Measurements from ENCODE around the gene TMEM88.
"Not testable (repeated sequence)": the region's sequence is repeated elsewhere in the genome, so short reads cannot be mapped to it uniquely, and the experiment has no call there.

TMEM88 gene, protein sequence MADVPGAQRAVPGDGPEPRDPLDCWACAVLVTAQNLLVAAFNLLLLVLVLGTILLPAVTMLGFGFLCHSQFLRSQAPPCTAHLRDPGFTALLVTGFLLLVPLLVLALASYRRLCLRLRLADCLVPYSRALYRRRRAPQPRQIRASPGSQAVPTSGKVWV

GRCh38 chr17:7854851-7855659 is at the start of gene TMEM88:
Gene TMEM88 (plus strand): TSS chr17:7855066. CDS start chr17:7855075, 9 bp downstream.
- DNase-seq: no peak

DNA sequence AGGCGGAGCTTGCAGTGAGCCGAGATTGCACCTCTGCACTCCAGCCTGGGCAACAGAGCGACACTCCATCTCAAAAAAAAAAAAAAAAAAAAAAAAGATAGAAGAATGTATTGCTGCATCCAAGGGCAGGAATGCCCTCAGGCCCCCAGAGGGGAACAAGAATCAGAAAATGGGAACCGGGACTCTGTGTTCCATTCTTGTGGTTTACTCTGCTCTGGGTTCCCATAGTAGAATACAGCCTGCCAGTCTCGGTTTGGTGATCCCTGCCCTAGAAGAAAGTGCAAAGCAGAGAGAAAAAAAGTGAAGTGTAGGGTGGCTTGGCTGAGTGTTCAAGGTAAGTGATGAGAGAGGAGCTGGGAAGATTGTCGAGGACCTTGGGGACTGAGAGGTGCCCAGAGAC is 48.3 kb upstream of the TMEM88 start:
- no peak for DNase-seq

DNA sequence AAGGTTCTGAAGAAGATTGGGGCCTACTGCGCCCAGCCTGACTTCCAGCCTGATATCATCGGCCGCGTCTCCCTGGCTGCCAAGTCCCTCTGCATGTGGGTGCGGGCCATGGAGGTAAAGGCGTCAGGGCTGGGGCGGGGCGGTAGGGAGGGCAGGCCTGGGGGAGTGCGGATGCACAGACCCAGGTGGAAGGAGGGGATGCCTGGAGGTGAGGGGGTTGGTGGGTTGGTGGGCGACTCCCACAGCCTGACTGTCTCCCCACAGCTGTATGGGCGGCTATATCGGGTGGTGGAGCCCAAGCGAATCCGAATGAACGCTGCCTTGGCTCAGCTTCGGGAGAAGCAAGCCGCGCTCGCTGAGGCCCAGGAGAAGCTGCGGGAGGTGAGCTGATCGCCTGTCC is 47.7 kb upstream of the TMEM88 start:
- DNase-seq: no peak

DNA sequence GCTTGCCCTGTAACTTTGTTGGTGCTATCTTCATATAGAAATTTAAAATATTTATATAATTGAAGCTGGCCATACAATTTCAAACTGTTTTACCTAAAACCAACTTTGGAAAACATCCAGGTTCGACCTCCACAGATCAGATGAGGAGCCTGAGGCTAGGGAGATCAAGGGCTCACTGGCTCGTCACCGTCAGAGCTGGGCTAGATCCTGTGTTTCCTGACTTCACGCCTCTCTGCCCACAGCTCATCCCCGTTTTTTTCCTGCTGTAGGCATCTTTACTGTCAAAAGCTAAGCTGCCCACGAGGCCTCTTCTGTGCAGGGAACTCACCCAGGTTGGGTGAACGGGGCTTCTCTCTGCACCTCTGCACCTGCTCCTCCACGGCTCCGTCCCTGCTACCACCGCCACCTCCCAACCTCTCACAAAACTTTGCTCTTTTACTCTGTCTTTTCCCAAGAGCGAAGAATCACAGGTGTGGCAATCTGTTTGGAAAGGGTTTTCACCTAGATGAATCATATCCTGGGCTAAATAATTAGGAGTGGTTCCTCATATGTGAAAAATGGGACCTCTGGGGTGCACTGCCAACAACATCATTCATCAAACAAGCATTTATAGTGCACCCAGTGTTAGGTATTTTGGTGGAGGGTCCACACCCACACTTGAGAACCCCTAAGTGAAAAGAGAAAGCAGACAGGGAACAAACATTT is 45.6 kb upstream of the TMEM88 start:
- DNase-seq: no peak

GRCh38 chr17:7809791-7810343 is 45.0 kb upstream of the TMEM88 start:
- DNase-seq: not testable (repeated sequence)

- no peak for DNase-seq
Observed at GRCh38 chr17:7811251-7811650, 43.6 kb upstream of the TMEM88 start.

DNA sequence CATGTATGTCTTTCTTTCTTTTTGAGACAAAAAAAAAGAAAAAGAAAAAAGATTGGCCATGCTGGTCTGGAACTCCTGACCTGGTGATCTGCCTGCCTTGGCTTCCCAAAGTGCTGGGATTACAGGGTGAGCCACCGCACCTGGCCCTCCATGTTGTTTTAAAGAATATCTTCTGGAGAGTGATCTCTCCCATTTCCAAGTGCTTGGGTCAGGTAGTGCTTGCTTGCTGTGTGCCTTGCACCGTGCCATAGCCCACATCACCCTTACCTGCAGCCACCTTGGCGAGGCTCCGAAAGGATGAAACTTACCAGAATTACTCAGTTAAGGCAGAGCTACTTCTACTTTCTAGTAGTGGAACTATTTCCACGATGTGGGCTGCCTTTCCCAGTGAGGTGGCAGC is 39.9 kb upstream of the TMEM88 start:
- no peak for DNase-seq

- no peak for DNase-seq
Observed at GRCh38 chr17:7816926-7817642, 37.8 kb upstream of the TMEM88 start.

DNA sequence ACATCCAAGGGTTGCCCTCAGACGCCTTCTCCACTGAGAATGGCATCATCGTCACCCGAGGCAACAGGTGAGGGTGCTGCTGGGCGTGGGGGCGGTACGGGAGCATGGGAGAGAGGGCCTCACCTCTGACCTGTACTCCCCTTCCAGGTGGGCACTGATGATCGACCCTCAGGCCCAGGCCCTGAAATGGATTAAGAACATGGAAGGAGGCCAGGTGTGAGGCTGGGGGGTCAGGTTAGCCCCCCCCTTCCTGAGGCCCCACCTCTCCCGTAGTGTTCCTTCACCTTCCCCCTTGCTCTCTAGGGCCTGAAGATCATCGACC is 37.3 kb upstream of the TMEM88 start:
- DNase-seq: no peak

GRCh38 chr17:7818026-7818425 is 36.8 kb upstream of the TMEM88 start:
- DNase-seq: no peak

DNA sequence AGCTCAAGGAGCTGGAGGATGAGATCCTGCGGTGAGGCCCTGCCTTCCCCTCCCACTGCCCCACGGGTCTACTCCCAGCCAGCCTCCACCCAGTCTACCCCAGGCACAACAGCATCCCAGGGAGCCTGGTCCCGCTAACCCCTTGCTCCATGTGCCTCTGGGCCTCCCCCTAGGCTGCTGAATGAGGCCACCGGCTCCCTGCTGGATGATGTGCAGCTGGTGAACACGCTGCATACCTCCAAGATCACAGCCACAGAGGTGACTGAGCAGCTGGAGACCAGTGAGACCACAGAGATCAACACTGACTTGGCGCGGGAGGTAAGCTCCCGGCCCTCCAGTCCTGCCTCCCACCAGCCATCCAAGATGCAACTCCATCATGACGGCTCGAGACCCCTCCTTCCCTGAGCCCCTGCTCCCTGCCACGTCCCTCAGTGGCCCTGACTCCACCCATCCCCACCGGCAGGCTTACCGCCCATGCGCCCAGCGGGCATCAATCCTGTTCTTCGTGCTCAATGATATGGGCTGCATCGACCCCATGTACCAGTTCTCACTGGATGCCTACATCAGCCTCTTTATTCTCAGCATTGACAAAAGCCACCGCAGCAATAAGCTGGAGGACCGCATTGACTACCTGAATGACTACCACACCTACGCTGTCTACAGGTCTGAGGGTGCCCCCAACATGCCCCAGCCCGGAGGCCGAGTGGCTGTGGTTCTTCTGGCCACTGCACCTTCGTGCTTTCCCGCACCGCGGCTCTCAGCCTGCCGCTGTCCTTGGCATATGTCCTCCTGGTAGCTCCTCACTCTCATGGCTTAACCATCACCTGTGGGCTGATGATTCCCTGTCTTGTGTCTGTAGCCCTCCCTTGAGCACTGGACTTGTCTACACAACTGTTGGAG is 35.9 kb upstream of the TMEM88 start:
- no peak for DNase-seq

- DNase-seq: no peak
Observed at GRCh38 chr17:7820231-7820630, 34.6 kb upstream of the TMEM88 start.

DNA sequence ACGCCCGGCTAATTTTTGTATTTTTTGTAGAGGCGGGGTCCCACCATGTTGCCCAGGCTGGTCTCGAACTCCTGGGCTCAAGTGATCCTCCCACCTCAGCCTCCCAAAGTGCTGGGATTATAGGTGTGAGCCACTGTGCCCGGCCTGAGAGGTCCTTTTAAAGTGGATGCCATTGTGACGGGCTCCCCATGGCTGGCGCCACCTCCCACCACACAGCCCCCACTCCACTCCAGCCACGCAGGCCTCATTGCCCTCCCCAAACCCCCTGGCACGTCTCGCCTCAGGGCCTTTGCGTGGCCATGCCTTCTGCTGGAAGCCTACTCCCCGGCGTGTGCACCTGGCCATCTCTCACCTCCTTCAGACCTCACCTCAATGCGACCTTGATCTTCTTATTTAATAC is 32.7 kb upstream of the TMEM88 start:
- DNase-seq: no peak

GRCh38 chr17:7823581-7824001 is 31.3 kb upstream of the TMEM88 start:
- DNase-seq: no peak

- DNase-seq: no peak
Observed at GRCh38 chr17:7824021-7824924, 30.6 kb upstream of the TMEM88 start.

DNA sequence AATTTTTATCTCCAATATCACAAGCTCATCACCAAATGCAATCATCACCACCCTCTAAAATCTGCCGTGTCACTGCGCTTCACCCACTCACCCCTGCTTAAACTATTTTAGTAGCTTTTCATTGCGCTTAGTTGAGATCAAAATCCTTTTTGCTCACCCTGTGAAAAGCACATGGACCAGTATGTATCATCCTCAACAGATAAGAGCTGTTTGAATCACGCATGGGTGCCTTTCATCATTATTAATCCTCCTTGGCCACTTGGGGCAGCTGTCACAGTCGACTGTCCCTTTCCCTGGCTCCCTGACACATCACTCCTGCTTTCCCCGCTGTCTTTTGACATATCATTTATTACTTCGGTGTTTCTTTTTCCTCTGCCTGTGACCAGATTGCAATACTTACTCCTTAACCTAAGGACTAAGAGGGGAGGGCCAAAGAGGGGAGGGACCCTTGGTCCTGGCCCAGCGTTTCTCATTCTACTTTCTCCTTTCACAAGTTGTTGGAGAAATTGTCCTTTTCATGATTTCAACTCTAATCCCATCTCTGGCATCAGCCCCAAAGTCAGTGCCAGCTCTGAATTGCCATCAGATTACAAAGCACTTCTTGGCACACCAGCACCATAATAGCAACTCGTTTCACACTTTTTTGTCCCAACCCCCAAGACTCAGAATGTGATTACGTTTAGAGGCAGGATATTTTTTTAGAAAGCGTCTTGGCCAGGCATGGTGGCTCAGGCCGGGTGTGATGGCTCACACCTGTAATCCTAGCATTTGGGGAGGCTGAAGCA is 29.5 kb upstream of the TMEM88 start:
- no peak for DNase-seq

DNA sequence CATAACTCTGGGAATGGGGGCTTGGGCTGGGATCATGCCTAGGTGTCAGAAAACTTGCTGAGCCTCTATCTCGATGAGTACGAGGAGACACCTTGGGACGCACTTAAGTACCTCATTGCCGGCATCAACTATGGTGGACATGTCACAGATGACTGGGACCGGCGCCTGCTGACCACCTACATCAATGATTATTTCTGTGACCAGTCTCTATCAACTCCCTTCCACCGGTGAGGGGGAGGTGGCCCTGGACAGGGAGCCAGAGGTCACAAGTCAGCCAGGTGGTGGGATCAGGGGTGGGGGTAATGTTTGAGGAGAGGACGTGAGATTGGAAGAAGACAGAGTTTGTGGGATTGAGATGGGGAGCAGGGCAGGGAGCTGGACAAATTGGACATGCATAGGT is 24.2 kb upstream of the TMEM88 start:
- DNase-seq: no peak

DNA sequence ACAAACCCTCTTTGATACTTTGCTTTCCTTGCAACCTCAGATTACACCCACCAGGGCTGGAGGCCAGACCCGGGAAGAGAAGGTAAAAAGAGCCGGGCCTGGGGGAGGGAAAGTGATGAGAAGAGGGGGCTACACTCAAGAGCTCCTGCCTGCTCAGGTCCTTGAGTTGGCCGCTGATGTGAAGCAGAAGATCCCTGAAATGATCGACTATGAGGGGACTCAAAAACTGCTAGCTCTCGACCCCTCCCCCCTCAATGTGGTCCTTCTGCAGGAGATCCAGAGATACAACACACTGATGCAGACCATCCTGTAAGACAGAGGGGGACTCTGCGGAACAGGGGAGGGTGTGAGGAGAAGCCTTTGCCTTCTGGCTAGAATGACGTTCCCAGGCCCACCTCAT is 23.6 kb upstream of the TMEM88 start:
- DNase-seq: no peak

DNA sequence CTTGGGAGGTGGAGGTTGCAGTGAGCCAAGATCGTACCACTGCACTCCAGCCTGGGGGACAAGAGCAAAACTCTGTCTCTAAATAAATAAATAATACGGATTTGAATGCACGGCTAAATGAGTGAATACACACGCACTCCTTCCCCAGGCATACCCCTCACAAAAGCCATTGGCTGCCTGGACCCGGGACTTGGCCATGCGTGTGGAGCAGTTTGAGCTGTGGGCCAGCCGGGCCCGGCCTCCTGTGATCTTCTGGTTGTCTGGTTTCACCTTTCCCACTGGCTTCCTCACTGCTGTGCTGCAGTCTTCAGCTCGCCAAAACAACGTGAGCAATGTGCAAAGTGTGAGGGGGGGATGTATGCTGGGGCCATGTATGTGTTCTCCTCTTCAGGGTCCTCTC is 22.4 kb upstream of the TMEM88 start:
- DNase-seq: no peak

Measured in activated effector memory CD4-positive, alpha-beta T cell treated with Interleukin-2 at 50 U/mL for 16 hours (primary cell).